ENCODE data around the gene LRRC75A.
"Not testable (repeated sequence)": the region's sequence is repeated elsewhere in the genome, so short reads cannot be mapped to it uniquely, and the experiment has no call there.

The LRRC75A gene

DNA sequence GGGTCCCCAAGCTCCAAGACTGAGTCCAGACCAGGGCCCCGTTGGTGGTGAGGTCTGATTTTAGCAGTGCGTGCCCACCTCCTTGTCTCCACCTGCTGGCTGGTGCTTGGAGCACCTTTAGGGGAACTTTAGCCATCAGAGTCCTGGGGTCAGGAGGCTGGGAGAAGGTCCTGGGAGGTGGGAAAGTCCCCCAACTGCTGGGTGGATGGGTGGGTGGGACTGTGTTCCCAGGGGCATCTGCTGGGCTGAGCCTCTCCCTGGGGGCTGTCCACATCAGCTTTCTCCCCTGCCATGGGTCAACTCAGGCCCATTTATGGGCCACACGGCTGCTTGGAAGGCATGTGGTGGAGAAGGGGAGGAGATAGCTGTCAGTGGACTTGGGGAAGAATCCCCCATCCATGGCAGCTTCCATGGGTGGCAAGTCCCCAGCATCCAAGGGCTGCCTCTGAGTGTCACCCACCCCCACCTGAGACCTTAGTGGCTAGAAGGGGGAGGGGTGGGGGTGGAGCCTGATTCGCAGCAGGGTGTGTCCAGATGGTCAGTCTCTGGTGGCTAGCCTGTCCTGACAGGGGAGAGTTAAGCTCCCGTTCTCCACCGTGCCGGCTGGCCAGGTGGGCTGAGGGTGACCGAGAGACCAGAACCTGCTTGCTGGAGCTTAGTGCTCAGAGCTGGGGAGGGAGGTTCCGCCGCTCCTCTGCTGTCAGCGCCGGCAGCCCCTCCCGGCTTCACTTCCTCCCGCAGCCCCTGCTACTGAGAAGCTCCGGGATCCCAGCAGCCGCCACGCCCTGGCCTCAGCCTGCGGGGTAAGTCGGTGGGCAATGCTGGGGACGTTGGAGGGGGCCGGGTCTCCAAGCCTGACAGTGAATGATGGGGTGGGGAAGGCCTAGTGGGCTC lies 76.7 kb downstream of the LRRC75A start, which contains the start of gene TRPV2:
Gene TRPV2, plus strand, starts transcription at position 541 of the 894 bp plus-strand sequence. CDS start 2,098 bp downstream, outside the sequence.
- in situ Hi-C loops (cut with HindIII; ENCODE audit: low sequenced_read_pairs) = no loop called here

- in situ Hi-C loops (cut with HindIII; ENCODE audit: low sequenced_read_pairs) = loop anchor here (5.0 kb wide), 1 partner anchor 99 kb away; no protein-coding TSS in a partner anchor
These were observed 83.9 kb downstream of the LRRC75A start for GRCh38 chr17:16407911-16408588.

DNA sequence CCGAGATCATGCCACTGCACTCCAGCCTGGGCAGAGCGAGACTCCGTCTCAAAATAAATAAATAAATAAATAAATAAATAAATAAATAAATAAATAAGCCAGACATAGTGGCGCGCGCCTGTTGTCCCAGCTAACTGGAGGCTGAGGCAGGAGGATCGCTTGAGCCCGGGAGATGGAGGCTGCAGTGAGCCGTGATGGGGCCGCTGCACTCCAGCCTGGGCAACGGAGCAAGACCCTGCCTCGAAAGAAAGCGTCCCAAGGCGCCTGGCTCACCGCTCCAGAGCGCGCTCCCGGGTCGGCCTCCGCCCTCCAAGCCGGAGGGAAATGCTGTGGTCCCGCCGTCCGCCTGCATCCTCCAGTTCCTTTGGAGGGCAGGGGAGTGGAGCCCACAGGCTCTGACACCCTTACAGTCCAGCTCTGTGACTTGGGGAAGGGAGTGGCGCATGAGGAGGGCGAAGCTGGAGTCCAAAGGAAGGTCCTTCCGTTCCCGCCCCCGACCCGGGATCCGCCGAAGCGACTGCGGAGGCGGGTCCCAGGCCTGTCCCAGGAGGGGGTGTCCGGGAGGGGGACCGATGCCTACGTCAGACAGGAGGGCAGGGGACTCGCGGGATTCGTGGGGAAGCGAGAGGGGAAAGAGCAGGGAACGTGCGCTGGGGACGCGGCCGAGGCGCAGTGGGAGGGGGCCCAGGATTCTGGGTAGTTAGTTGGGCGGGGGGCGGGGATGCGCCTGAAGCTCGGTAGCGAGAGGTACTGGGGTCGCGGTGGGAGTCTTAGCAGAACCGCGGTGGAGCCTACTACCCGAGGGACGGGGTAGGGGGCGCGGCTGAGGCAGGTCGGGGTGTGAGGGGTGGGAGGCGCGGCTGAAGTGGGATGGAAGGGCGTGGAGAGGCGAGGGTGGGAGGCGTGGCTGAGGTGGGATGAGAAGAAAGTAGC lies 85.0 kb downstream of the LRRC75A start:
- in situ Hi-C loops (cut with HindIII; ENCODE audit: low sequenced_read_pairs) = loop anchor here (5.0 kb wide), 1 partner anchor 100 kb away; no protein-coding TSS in a partner anchor

GRCh38 chr17:16403847-16404246 lies 88.1 kb downstream of the LRRC75A start:
- in situ Hi-C loops (cut with HindIII; ENCODE audit: low sequenced_read_pairs) = not testable (repeated sequence)

- in situ Hi-C loops (cut with HindIII; ENCODE audit: low sequenced_read_pairs) = no loop called here
These were observed 93.4 kb downstream of the LRRC75A start for GRCh38 chr17:16398270-16399267.

DNA sequence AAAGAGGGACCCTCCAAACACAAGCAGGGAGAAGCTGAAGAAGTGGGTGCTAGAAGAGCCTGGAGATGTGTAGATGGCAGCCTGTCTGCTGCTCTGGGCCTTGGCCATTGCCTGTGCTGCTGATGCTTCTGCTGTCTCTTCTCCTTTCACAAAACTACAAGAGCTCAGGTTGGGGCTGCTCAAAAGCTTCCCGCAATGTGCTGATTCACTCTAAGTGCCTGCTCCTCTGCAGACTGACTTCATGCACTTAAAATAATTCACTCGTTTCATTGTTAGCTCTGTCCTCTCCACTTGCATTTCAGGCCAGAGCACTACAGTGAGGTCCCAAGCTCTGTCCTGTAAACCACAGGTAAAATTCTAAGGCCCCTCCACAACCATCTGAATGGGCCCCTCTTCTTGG lies 95.3 kb downstream of the LRRC75A start:
- in situ Hi-C loops (cut with HindIII; ENCODE audit: low sequenced_read_pairs) = not testable (repeated sequence)

DNA sequence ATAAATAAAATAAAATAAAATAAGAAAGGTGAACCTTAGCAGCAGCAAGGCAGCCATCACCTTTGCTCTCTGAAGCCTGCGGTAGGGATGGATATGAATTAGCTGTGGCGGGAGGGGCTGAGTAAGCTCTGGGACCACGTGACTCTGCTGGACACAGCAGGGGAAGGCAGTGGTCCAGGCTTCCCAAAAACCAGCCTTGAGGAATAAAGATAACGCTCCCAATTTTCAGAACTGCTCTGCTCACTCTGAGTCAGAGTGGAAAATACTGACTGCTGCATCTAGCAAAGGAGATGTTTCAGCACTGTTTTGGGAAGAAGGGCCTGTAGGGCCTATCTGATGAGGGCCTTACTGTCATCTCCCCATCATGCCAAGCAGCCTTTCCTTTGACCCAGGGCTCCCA lies 96.1 kb downstream of the LRRC75A start:
- in situ Hi-C loops (cut with HindIII; ENCODE audit: low sequenced_read_pairs) = not testable (repeated sequence)

- in situ Hi-C loops (cut with HindIII; ENCODE audit: low sequenced_read_pairs) = not testable (repeated sequence)
These were observed 99.5 kb downstream of the LRRC75A start for GRCh38 chr17:16392491-16392890.
